Gastrocnemius medialis (tissue), 4 donors: ENCODE results near the gene ZNF776. TPM values are rescaled to one million over a fixed set of nuclear protein-coding genes. Genes with fewer than 3 reads are reported as not detected.
"Not testable (repeated sequence)": the region's sequence is repeated elsewhere in the genome, so short reads cannot be mapped to it uniquely, and the experiment has no call there.

Experiments used
- ATAC-seq, 2 donors: fragments of 150-250 bp; one replicate each; pipeline ENCODE4 v1.9.1; 2016
- DNase-seq, 2 donors: peaks; one replicate each; pipeline ENCODE4 v3.0.0-alpha.2; 2019
- H3K27ac ChIP-seq, 4 donors: fragments of 200-600 bp; sonication (generic); 1 replicate in 1 of 4; 2 replicates in 3 of 4; pipeline ENCODE4 v1.5.1; 2016 to 2018; ENCODE audit warnings: mild to moderate bottlenecking in 2 of 4, moderate library complexity in 1 of 4
- H3K27me3 ChIP-seq, 3 donors: fragments of 200-600 bp; sonication (generic) in 2 of 3; 1 replicate in 1 of 3; 2 replicates in 2 of 3; pipeline versions ENCODE4 v1.5.1 to v1.6.0; 2016 to 2019; ENCODE audit warnings: mild to moderate bottlenecking in 1 of 3, moderate library complexity in 1 of 3
- H3K36me3 ChIP-seq, 2 donors: fragments of 200-600 bp; sonication (generic) in 1 of 2; one replicate each; pipeline ENCODE4 v1.5.1; 2017 to 2018
- H3K4me1 ChIP-seq, 2 donors: fragments of 200-600 bp; sonication (generic) in 1 of 2; one replicate each; pipeline ENCODE4 v1.5.1; 2016 to 2017; ENCODE audit warnings: mild to moderate bottlenecking in 2 of 2
- H3K4me3 ChIP-seq, 4 donors: fragments of 200-600 bp; sonication (generic) in 3 of 4; 1 replicate in 1 of 4; 2 replicates in 3 of 4; pipeline ENCODE4 v1.5.1; 2016 to 2019; ENCODE audit warnings: mild to moderate bottlenecking in 2 of 4
- H3K9me3 ChIP-seq, 3 donors: fragments of 200-600 bp; sonication (generic) in 2 of 3; 1 replicate in 1 of 3; 2 replicates in 2 of 3; pipeline ENCODE4 v1.5.1; 2016 to 2019
- POLR2A ChIP-seq, 2 donors: fragments of 450-650 bp; IDR thresholded peaks; one replicate each; pipeline ENCODE4 v1.6.1; 2017; ENCODE audit warnings: antibody characterized with exemption in 2 of 2, mild to moderate bottlenecking in 2 of 2, moderate library complexity in 2 of 2
- in situ Hi-C, 4 donors: fragments of 200-750 bp; cut with MboI; loops; one replicate each; pipeline versions ENCODE4 v1.15.0 to v1.8.0; 2017; ENCODE audit warnings: low sequenced_read_pairs in 4 of 4
- intact Hi-C: fragments of 100-400 bp; cut with DNase I; formaldehyde crosslinking; loops from one replicate; pipeline ENCODE4 v1.15.1; 2023; ENCODE audit warnings: low total_unique reads
- total RNA-seq, 4 donors: library from RNA; depleted of rRNA; stranded (reverse); fragments of >200 nt; gene quantifications; one replicate each; pipeline versions ENCODE4 v1.1.0 to v1.2.3, GENCODE V29; 2016
- TF ChIP-seq, protein P1 (sequence below), 5 experiments: fragments of 450-650 bp in 3 of 5; fragments of 200-600 bp in 2 of 5; sonication (generic) in 2 of 5; IDR thresholded peaks in 4 of 5; conservative IDR thresholded peaks in 1 of 5; 1 replicate in 4 of 5; 2 replicates in 1 of 5; pipeline ENCODE4 v1.5.1; 2016 to 2019; ENCODE audit warnings: antibody characterized with exemption in 5 of 5, mild to moderate bottlenecking in 3 of 5, moderate library complexity in 3 of 5

The ZNF776 gene
- total RNA-seq, 4 donors from 2014 or later = 5.0 to 8.1 (median 8.0) TPM

DNA sequence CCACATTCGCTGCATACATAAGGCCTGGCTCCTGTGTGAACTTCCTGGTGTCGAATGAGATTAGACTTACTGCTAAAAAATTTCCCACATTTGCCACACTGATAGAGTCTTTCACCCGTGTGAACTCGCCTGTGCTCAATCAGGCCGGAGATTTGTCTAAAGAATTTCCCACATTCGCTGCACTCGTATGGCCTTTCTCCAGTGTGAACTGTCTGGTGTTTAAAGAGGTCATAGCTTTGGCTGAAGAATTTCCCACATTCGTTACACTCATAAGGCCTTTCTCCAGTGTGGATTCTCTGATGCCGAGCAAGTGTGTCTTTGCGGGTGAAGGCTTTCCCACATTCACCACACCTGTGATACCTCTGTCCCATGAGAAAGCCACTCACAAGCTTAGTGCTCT, 25.7 kb upstream of the ZNF776 start:
- intact Hi-C loops = no loop called here
- ATAC-seq = no peak
- in situ Hi-C loops = no loop called here

DNA sequence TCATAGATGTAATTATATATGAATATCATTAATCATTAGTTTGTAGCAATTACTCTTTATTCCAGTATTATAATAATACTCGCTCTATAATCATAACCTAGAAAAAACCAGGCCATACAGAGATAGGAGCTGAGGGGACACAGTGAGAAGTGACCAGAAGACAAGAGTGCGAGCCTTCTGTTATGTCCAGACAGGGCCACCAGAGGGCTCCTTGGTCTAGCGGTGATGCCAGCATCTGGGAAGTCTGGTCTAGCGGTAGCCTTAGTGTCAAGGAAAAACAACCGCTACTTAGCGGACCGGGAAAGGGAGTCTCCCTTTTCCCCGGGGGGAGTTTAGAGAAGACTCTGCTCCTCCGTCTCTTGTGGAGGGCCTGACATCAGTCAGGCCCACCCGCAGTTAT, 8.3 kb upstream of the ZNF776 start:
- intact Hi-C loops (loop anchor here (10.0 kb wide), 1 partner anchor 416 kb away; the partner anchor contains the start of gene ZNF329), in situ Hi-C loops (loop anchor here in 3 of 4 donors (25.0 kb wide), 2 partner anchors 99 to 174 kb away; partner anchors contain the start of genes ZNF417 (in 2 of the 3), ZNF587 (in 1 of the 3) and ZNF587B (in 1 of the 3))
- TF ChIP-seq, protein P1, sequence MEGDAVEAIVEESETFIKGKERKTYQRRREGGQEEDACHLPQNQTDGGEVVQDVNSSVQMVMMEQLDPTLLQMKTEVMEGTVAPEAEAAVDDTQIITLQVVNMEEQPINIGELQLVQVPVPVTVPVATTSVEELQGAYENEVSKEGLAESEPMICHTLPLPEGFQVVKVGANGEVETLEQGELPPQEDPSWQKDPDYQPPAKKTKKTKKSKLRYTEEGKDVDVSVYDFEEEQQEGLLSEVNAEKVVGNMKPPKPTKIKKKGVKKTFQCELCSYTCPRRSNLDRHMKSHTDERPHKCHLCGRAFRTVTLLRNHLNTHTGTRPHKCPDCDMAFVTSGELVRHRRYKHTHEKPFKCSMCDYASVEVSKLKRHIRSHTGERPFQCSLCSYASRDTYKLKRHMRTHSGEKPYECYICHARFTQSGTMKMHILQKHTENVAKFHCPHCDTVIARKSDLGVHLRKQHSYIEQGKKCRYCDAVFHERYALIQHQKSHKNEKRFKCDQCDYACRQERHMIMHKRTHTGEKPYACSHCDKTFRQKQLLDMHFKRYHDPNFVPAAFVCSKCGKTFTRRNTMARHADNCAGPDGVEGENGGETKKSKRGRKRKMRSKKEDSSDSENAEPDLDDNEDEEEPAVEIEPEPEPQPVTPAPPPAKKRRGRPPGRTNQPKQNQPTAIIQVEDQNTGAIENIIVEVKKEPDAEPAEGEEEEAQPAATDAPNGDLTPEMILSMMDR (IDR thresholded peaks at IDR 0.05 in 4 of 5, conservative IDR thresholded peaks at IDR 0.05 in 1 of 5) = peak; percentile 40 to 68 (median 53)
- H3K4me1 ChIP-seq, H3K27me3 ChIP-seq, H3K9me3 ChIP-seq, H3K36me3 ChIP-seq: not testable (repeated sequence)
- peak; percentile 74 to 93 for ATAC-seq
- Histone ChIP-seq H3K4me3 (peak overlapping the region in 1 of 4 donors; percentile 44), H3K27ac (peak overlapping the region in 1 of 4 donors; percentile 61)
- DNase-seq = peak; percentile 6 to 71

More for the DNA sequence above, 25.7 kb upstream of the ZNF776 start:
- Histone ChIP-seq H3K27ac (no peak overlapping the region), H3K9me3 (peaks cover 0 to 11% (median 5%) of the 10 kb centered on the region in 3 donors), H3K4me3 (no peak overlapping the region), H3K27me3 (no peaks in the 10 kb centered on the region), H3K4me1 (no peaks in the 10 kb centered on the region), H3K36me3 (peaks cover 10 to 44% of the 10 kb centered on the region in 2 donors)
- no peak for DNase-seq
- TF ChIP-seq, protein P1 (IDR thresholded peaks at IDR 0.05 in 4 of 5, conservative IDR thresholded peaks at IDR 0.05 in 1 of 5) = no peak
- TF ChIP-seq POLR2A (IDR thresholded peaks at IDR 0.05) = no peak

DNA sequence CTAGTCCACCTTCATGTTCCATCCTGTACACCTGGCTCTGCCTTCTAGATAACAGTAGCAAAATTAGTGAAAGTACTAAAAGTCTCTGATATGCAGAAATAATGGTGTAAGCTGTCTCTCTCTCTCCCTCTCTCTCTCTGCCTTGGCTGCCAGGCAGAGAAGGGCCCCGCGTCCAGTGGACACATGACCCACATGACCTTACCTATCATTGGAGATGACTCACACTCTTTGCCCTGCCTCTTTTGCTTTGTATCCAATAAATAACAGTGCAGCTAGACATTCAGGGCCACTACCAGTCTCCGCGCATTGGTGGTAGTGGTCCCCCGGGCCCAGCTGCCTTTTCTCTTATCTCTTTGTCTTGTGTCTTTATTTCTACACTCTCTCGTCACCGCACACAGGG, 7.8 kb upstream of the ZNF776 start:
- H3K4me3 ChIP-seq = peak overlapping the region in 1 of 4 donors; percentile 44
- not testable (repeated sequence) for H3K4me1 ChIP-seq, H3K9me3 ChIP-seq, H3K36me3 ChIP-seq, H3K27me3 ChIP-seq
- peak overlapping the region in 1 of 4 donors; percentile 61 for H3K27ac ChIP-seq
- DNase-seq = peak in 1 of 2 donors; percentile 29
- in situ Hi-C loops = loop anchor here in 3 of 4 donors (25.0 kb wide), 2 partner anchors 99 to 174 kb away; partner anchors contain the start of genes ZNF417 (in 2 of the 3), ZNF587 (in 1 of the 3) and ZNF587B (in 1 of the 3)
- intact Hi-C loops = loop anchor here (10.0 kb wide), 1 partner anchor 416 kb away; the partner anchor contains the start of gene ZNF329
- ATAC-seq = peak in 1 of 2 donors; percentile 48

DNA sequence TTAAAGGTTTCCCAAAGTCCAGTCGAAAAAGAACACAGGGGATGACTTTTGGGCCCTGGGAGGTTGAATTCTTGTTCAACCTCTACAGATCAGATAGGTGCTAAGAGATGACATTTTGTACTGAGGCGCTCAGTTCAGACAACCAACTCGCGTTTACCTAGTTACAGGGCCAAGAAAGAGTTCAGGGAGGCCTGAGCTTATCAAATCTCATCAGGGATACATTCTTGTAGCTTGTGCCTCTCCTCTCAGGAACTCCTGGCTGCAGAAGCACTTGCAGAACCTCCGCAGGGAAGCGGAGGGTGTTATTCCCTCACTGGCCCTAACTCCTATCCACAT, 825 bp downstream of the ZNF776 start:
- Histone ChIP-seq H3K4me1 (peaks cover 23 to 38% of the 10 kb centered on the region in 2 donors), H3K27ac (peak overlapping the region; percentile 84 to 98 (median 95)), H3K36me3 (peaks cover 6 to 45% of the 10 kb centered on the region in 2 donors), H3K27me3 (no peaks in the 10 kb centered on the region), H3K4me3 (peak overlapping the region; percentile 96 to 99 (median 97)), H3K9me3 (peaks cover 0 to 4% (median 0%) of the 10 kb centered on the region in 3 donors)
- ATAC-seq (no peak), DNase-seq (no peak)
- TF ChIP-seq POLR2A (IDR thresholded peaks at IDR 0.05) = no peak
- TF ChIP-seq, protein P1 (IDR thresholded peaks at IDR 0.05 in 4 of 5, conservative IDR thresholded peaks at IDR 0.05 in 1 of 5) = no peak
- intact Hi-C loops (loop anchor here (1.0 to 5.0 kb wide), 4 partner anchors 65 to 255 kb away; partner anchors contain the start of genes ZNF417, ZNF552, ZNF606 and ZNF773), in situ Hi-C loops (loop anchor here in 3 of 4 donors (25.0 kb wide), 2 partner anchors 90 to 165 kb away; partner anchors contain the start of genes ZNF417 (in 2 of the 3), ZNF587 (in 1 of the 3) and ZNF587B (in 1 of the 3))

DNA sequence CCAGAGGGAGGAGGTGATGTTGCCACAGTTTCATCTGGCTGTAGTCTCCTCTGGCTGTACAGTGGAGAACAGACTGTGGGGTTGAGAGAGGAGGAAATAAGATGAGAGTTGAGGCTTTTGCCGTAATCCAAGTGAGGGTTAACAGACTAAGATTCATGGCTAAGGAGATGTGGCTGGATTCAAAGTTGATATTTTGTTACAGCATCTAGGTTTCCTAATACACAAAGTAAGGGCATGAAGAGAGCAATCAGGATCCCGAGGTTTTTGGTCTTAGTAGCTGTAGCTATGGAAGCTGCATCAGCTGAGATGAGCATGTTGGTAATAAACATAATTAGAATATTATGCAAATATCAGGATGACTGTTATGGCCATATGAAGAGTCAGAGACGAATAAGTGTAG, 1.4 kb downstream of the ZNF776 start:
- TF ChIP-seq POLR2A (IDR thresholded peaks at IDR 0.05) = no peak
- TF ChIP-seq, protein P1 (IDR thresholded peaks at IDR 0.05 in 4 of 5, conservative IDR thresholded peaks at IDR 0.05 in 1 of 5) = no peak
- H3K4me1 ChIP-seq = peaks cover 23 to 38% of the 10 kb centered on the region in 2 donors
- in situ Hi-C loops = loop anchor here in 3 of 4 donors (25.0 kb wide), 2 partner anchors 89 to 164 kb away; partner anchors contain the start of genes ZNF417 (in 2 of the 3), ZNF587 (in 1 of the 3) and ZNF587B (in 1 of the 3)
- ATAC-seq (no peak), DNase-seq (no peak)
- H3K36me3 ChIP-seq = peaks cover 12 to 51% of the 10 kb centered on the region in 2 donors
- H3K27ac ChIP-seq = peak overlapping the region in 1 of 4 donors; percentile 98
- intact Hi-C loops = loop anchor here (5.0 kb wide), 2 partner anchors 64 to 254 kb away; partner anchors contain the start of genes ZNF552 and ZNF606
- peaks cover 0 to 4% (median 0%) of the 10 kb centered on the region in 3 donors for H3K9me3 ChIP-seq
- no peaks in the 10 kb centered on the region for H3K27me3 ChIP-seq
- peak overlapping the region; percentile 96 to 99 (median 97) for H3K4me3 ChIP-seq
